Thoracic aorta (tissue), 2 donors: ENCODE results near the gene BMP6. TPM values are rescaled to one million over a fixed set of nuclear protein-coding genes. Genes with fewer than 3 reads are reported as not detected.
A peak's percentile ranks its signal among the peaks of the same experiment; 100 is the strongest.

ENCODE experiments used
- ATAC-seq: fragments of 150-250 bp; one replicate; pipeline ENCODE4 v1.8.0; 2017; ENCODE audit warnings: low read depth; ENCODE audit not compliant: insufficient number of reproducible peaks, low FRiP score
- DNase-seq: peaks from one replicate; pipeline ENCODE4 v3.0.0-alpha.2; 2020; ENCODE audit warnings: low spot score
- H3K27ac ChIP-seq, 2 donors: fragments of 200-600 bp; sonication (generic); 1 replicate in 1 of 2; 2 replicates in 1 of 2; pipeline ENCODE4 v1.5.1; 2016; ENCODE audit warnings: mild to moderate bottlenecking in 2 of 2, moderate library complexity in 2 of 2
- H3K27me3 ChIP-seq: fragments of 200-600 bp; sonication (generic); replicated peaks from 2 replicates; pipeline ENCODE4 v1.6.0; 2016; ENCODE audit warnings: mild to moderate bottlenecking; ENCODE audit not compliant: insufficient read depth
- H3K36me3 ChIP-seq: fragments of 200-600 bp; sonication (generic); one replicate; pipeline ENCODE4 v1.5.1; 2016
- H3K4me1 ChIP-seq, 2 donors: fragments of 200-600 bp; sonication (generic); 1 replicate in 1 of 2; 2 replicates in 1 of 2; pipeline versions ENCODE4 v1.5.1 to v1.6.0; 2016; ENCODE audit warnings: low read depth in 2 of 2, mild to moderate bottlenecking in 1 of 2; ENCODE audit not compliant: control insufficient read depth in 1 of 2
- H3K4me3 ChIP-seq: fragments of 200-600 bp; sonication (generic); 2 replicates; pipeline ENCODE4 v1.5.1; 2016; ENCODE audit warnings: mild to moderate bottlenecking
- H3K9me3 ChIP-seq: fragments of 200-600 bp; sonication (generic); 2 replicates; pipeline ENCODE4 v1.5.1; 2016
- CTCF ChIP-seq: fragments of 200-600 bp; sonication (generic); IDR thresholded peaks from one replicate; pipeline ENCODE4 v1.5.1; 2019; ENCODE audit warnings: antibody characterized with exemption
- total RNA-seq, 2 donors: library from RNA; depleted of rRNA; stranded (reverse); fragments of >200 nt; gene quantifications; one replicate each; pipeline versions ENCODE4 v1.1.0 to v1.2.3, GENCODE V29; 2016

Gene BMP6
- total RNA-seq, 2 donors from 2014 or later = 4.7 TPM

- Histone ChIP-seq H3K4me1 (no peaks in the 10 kb centered on the region), H3K9me3 (no peaks in the 10 kb centered on the region), H3K27me3 (no peaks in the 10 kb centered on the region), H3K36me3 (no peaks in the 10 kb centered on the region), H3K27ac (no peak overlapping the region), H3K4me3 (no peak overlapping the region)
- DNase-seq = no peak
- ATAC-seq = no peak
- no peak for TF ChIP-seq CTCF
Measured at GRCh38 chr6:7836371-7837026, 110.6 kb downstream of the BMP6 start.

- no peaks in the 10 kb centered on the region for H3K36me3 ChIP-seq
- ATAC-seq (no peak), DNase-seq (no peak)
- peaks cover 0 to 5% of the 10 kb centered on the region in 2 donors for H3K4me1 ChIP-seq
- no peaks in the 10 kb centered on the region for H3K27me3 ChIP-seq
- no peak overlapping the region for H3K4me3 ChIP-seq
- no peak overlapping the region for H3K27ac ChIP-seq
- no peaks in the 10 kb centered on the region for H3K9me3 ChIP-seq
- TF ChIP-seq CTCF = no peak
Measured at GRCh38 chr6:7841781-7842468, 116.0 kb downstream of the BMP6 start.

- ATAC-seq = peak; percentile 64
Measured at GRCh38 chr6:7846966-7847818, 121.3 kb downstream of the BMP6 start.

GRCh38 chr6:7848229-7848628 is 122.3 kb downstream of the BMP6 start:
- H3K4me1 ChIP-seq = peaks cover 6 to 15% of the 10 kb centered on the region in 2 donors
- TF ChIP-seq CTCF = no peak
- no peak for DNase-seq

More at GRCh38 chr6:7846966-7847818, 121.3 kb downstream of the BMP6 start:
- Histone ChIP-seq H3K27ac (peak overlapping the region in 1 of 2 donors; percentile 42), H3K4me3 (no peak overlapping the region), H3K9me3 (peaks cover 7% of the 10 kb centered on the region), H3K4me1 (peaks cover 6 to 15% of the 10 kb centered on the region in 2 donors), H3K27me3 (no peaks in the 10 kb centered on the region), H3K36me3 (no peaks in the 10 kb centered on the region)
- no peak for TF ChIP-seq CTCF
- DNase-seq = no peak

GRCh38 chr6:7851780-7852179 is 125.9 kb downstream of the BMP6 start:
- DNase-seq = no peak
- H3K36me3 ChIP-seq = no peaks in the 10 kb centered on the region
- no peak for TF ChIP-seq CTCF
- no peak overlapping the region for H3K4me3 ChIP-seq
- H3K4me1 ChIP-seq = peaks cover 6 to 11% of the 10 kb centered on the region in 2 donors
- H3K27ac ChIP-seq = no peak overlapping the region
- peaks cover 7% of the 10 kb centered on the region for H3K9me3 ChIP-seq
- no peaks in the 10 kb centered on the region for H3K27me3 ChIP-seq
- ATAC-seq = no peak

More at GRCh38 chr6:7848229-7848628, 122.3 kb downstream of the BMP6 start:
- Histone ChIP-seq H3K36me3 (no peaks in the 10 kb centered on the region), H3K4me3 (no peak overlapping the region), H3K27ac (no peak overlapping the region), H3K9me3 (peaks cover 7% of the 10 kb centered on the region), H3K27me3 (no peaks in the 10 kb centered on the region)
- ATAC-seq = no peak
